Measurements from ENCODE around the gene DDIAS.

DNA sequence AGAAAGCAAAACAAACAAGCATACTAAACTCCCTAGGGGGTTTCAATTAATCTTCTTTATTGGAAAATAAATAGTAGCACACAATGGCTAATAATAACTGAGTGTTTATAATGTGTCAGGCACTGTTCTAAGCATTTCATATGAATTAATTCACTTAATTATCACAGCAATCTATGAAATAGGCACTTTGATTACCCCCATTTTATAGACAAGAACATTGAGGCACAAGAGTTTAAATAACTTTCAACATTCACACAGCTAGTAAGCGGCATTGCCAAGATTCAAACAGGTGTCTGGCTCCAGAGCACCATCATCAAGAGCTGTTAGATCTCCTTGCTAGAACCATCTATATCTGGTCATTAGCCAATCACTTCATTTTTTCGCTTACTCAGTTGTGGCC, 44.4 kb upstream of the DDIAS start:
- TF ChIP-seq ZNF274 (IDR thresholded peaks at IDR 0.05; ENCODE audit: low read depth, low read length) (no peak), SUZ12 (IDR thresholded peaks at IDR 0.05; ENCODE audit: extremely low read depth, insufficient read depth, insufficient read length) (no peak)
